OCI-LY3 (cell line): Measurements from ENCODE around the gene TAF4.
"Not testable (repeated sequence)": the region's sequence is repeated elsewhere in the genome, so short reads cannot be mapped to it uniquely, and the experiment has no call there.

Experiments used
- H2AFZ ChIP-seq: fragments of 200-600, 300-600 bp; shearing (Covaris generic); 2 replicates; pipeline ENCODE4 v1.6.0; 2014; ENCODE audit warnings: antibody characterized with exemption, low read depth, low read length
- H3K27ac ChIP-seq: fragments of 200-600, 300-600 bp; sonication (generic); 2 replicates; pipeline ENCODE4 v1.5.1; 2014; ENCODE audit warnings: mild to moderate bottlenecking, low read length, moderate library complexity, mixed read lengths
- H3K27me3 ChIP-seq: fragments of 200-600, 300-600 bp; sonication (generic); 2 replicates; pipeline ENCODE4 v1.6.1; 2014; ENCODE audit warnings: low read depth, low read length, mixed read lengths
- H3K36me3 ChIP-seq: fragments of 200-600, 300-600 bp; sonication (generic); replicated peaks from 2 replicates; pipeline ENCODE3; 2014; ENCODE audit warnings: low read depth, low read length, mixed read lengths
- H3K4me1 ChIP-seq: fragments of 300-600, 200-600 bp; sonication (generic); 2 replicates; pipeline ENCODE4 v1.6.1; 2014; ENCODE audit warnings: low read length, mixed read lengths
- H3K4me2 ChIP-seq: fragments of 200-600, 300-600 bp; sonication (generic); 2 replicates; pipeline ENCODE4 v1.6.1; 2014; ENCODE audit warnings: low read length, mixed read lengths
- H3K4me3 ChIP-seq: fragments of 300-600, 200-600 bp; sonication (generic); 2 replicates; pipeline ENCODE4 v1.5.1; 2014; ENCODE audit warnings: antibody characterized with exemption, mild to moderate bottlenecking, low read length, moderate library complexity
- H3K79me2 ChIP-seq: fragments of 300-600, 200-600 bp; shearing (Covaris generic); 2 replicates; pipeline ENCODE4 v1.6.1; 2014; ENCODE audit warnings: mild to moderate bottlenecking, low read length, mixed read lengths
- H3K9ac ChIP-seq: fragments of 300-600, 200-600 bp; shearing (Covaris generic); 2 replicates; pipeline ENCODE4 v1.6.0; 2014; ENCODE audit warnings: mild to moderate bottlenecking, low read length, moderate library complexity
- H3K9me3 ChIP-seq: fragments of 200-600, 300-600 bp; shearing (Covaris generic); 2 replicates; pipeline ENCODE4 v1.6.1; 2014; ENCODE audit warnings: low read length, mixed read lengths; ENCODE audit not compliant: insufficient read depth
- H4K20me1 ChIP-seq: fragments of 200-600, 300-600 bp; sonication (generic); 2 replicates; pipeline ENCODE4 v1.6.1; 2016; ENCODE audit warnings: low read length, mixed read lengths; ENCODE audit not compliant: insufficient read depth
- CTCF ChIP-seq: fragments of 200-600, 300-600 bp; sonication (generic); IDR thresholded peaks from 2 replicates; pipeline ENCODE4 v1.5.1; 2014; ENCODE audit warnings: antibody characterized with exemption, low read length, low read depth
- EZH2phosphoT487 ChIP-seq: fragments of 200-600 bp; shearing (Covaris generic); IDR thresholded peaks from 2 replicates; pipeline ENCODE4 v1.6.1; 2018; ENCODE audit warnings: antibody characterized with exemption, mixed run types, low read depth

The TAF4 gene

GRCh38 chr20:62088258-62089127 lies 22.8 kb upstream of the TAF4 start:
- H3K9me3 ChIP-seq: no peaks in the 10 kb centered on the region
- no peaks in the 10 kb centered on the region for H3K4me1 ChIP-seq
- no peak overlapping the region for H3K4me3 ChIP-seq
- peaks cover 4% of the 10 kb centered on the region; the same call in 1 of the 2 replicates for H3K27me3 ChIP-seq
- no peaks in the 10 kb centered on the region for H3K36me3 ChIP-seq
- H3K79me2 ChIP-seq: no peaks in the 10 kb centered on the region
- TF ChIP-seq CTCF (no peak), EZH2phosphoT487 (no peak)
- no peak overlapping the region for H3K27ac ChIP-seq
- no peak overlapping the region for H3K9ac ChIP-seq
- H4K20me1 ChIP-seq: no peaks in the 10 kb centered on the region
- no peak overlapping the region for H2AFZ ChIP-seq
- H3K4me2 ChIP-seq: no peak overlapping the region

- H4K20me1 ChIP-seq: no peaks in the 10 kb centered on the region
- H3K9me3 ChIP-seq: no peaks in the 10 kb centered on the region
- no peaks in the 10 kb centered on the region for H3K4me1 ChIP-seq
- H2AFZ ChIP-seq: no peak overlapping the region
- no peaks in the 10 kb centered on the region for H3K79me2 ChIP-seq
- H3K27ac ChIP-seq: no peak overlapping the region
- no peak for TF ChIP-seq CTCF
- no peak for TF ChIP-seq EZH2phosphoT487
- no peak overlapping the region for H3K4me2 ChIP-seq
- no peak overlapping the region for H3K4me3 ChIP-seq
- no peaks in the 10 kb centered on the region for H3K36me3 ChIP-seq
- no peak overlapping the region for H3K9ac ChIP-seq
- peaks cover 4% of the 10 kb centered on the region; the same call in 1 of the 2 replicates for H3K27me3 ChIP-seq
Measured at GRCh38 chr20:62087632-62088031, 22.0 kb upstream of the TAF4 start.

- H3K4me3 ChIP-seq: no peak overlapping the region
- no peaks in the 10 kb centered on the region for H3K79me2 ChIP-seq
- no peaks in the 10 kb centered on the region for H3K36me3 ChIP-seq
- H3K4me1 ChIP-seq: no peaks in the 10 kb centered on the region
- no peaks in the 10 kb centered on the region for H3K9me3 ChIP-seq
- TF ChIP-seq EZH2phosphoT487 (no peak), CTCF (no peak)
- no peak overlapping the region for H3K4me2 ChIP-seq
- H2AFZ ChIP-seq: no peak overlapping the region
- H4K20me1 ChIP-seq: no peaks in the 10 kb centered on the region
- H3K27ac ChIP-seq: no peak overlapping the region
- no peak overlapping the region for H3K9ac ChIP-seq
- H3K27me3 ChIP-seq: peaks cover 4% of the 10 kb centered on the region; the same call in 1 of the 2 replicates
Measured at GRCh38 chr20:62087227-62087626, 21.5 kb upstream of the TAF4 start.

GRCh38 chr20:62085206-62085605 lies 19.5 kb upstream of the TAF4 start:
- no peak for TF ChIP-seq EZH2phosphoT487
- no peak for TF ChIP-seq CTCF
- no peak overlapping the region for H3K4me2 ChIP-seq
- H4K20me1 ChIP-seq: no peaks in the 10 kb centered on the region
- no peaks in the 10 kb centered on the region for H3K4me1 ChIP-seq
- no peaks in the 10 kb centered on the region for H3K36me3 ChIP-seq
- no peaks in the 10 kb centered on the region for H3K9me3 ChIP-seq
- H3K27ac ChIP-seq: no peak overlapping the region
- H3K79me2 ChIP-seq: no peaks in the 10 kb centered on the region
- H3K4me3 ChIP-seq: no peak overlapping the region
- no peak overlapping the region for H3K9ac ChIP-seq
- no peaks in the 10 kb centered on the region for H3K27me3 ChIP-seq
- no peak overlapping the region for H2AFZ ChIP-seq

- not testable (repeated sequence) for H3K9me3 ChIP-seq, H3K36me3 ChIP-seq, H3K4me2 ChIP-seq, H4K20me1 ChIP-seq, H3K4me3 ChIP-seq, H3K27ac ChIP-seq, H3K27me3 ChIP-seq, H3K79me2 ChIP-seq, H3K9ac ChIP-seq, H2AFZ ChIP-seq, H3K4me1 ChIP-seq
Measured at GRCh38 chr20:62084224-62084623, 18.5 kb upstream of the TAF4 start.
